DLD1 (cell line): ENCODE results near the gene RAB11FIP4.

Experiments
- in situ Hi-C: cut with HindIII; loops from 2 replicates; pipeline ENCODE4 v1.10.0; 2017; ENCODE audit warnings: low sequenced_read_pairs

Gene RAB11FIP4

DNA sequence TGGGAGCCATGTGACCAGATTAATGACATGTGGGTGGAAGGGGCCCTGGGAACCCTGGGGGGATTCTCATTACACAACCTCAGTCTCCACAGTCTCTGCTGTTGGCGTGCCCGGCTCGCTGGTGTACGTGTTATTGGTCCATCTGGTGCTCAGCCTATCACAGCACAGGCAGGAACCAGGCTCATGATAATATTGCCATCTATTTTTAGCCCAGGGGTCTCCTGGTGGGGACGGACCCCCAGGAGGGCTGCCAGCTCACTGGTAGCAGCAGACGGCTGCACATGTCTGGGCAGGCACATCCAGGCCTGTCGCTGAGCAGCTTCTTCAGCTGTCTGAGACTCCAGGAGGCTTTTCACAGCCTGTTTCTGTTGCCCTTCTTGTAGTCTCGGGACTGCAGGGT lies 123.8 kb downstream of the RAB11FIP4 start:
- in situ Hi-C loops = no loop called here

DNA sequence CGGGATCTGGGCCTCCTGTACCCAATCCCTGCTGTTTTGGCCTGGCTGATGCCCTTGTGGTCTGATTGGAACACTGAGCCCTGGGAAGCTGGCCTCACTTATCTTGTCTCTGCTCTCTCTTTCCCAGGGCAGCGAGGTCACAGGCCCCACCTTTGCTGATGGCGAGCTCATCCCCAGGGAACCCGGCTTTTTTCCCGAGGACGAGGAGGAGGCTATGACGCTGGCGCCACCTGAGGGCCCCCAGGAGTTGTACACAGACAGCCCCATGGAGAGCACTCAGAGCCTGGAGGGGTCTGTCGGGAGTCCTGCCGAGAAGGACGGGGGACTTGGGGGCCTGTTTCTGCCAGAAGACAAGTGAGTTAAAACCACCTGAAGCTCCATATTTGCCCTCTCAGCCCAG lies 126.0 kb downstream of the RAB11FIP4 start:
- in situ Hi-C loops = no loop called here

DNA sequence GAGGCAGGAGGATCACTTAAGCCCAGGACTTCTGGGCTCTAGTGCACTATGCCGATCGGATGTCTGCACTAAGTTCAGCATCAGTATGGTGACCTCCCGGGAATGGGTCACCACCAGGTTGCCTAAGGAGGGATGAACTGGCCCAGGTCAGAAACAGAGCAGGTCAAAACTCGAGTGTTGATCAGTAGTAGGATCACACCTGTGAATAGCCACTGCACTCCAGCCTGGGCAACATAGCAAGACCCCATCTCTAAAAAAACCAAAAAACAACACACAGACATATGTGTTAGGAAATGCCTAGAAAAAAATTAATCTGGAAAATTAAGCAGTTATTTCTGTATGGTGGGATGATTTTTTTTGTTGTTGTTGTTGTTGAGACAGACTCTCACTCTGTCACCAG lies 127.0 kb downstream of the RAB11FIP4 start:
- in situ Hi-C loops = no loop called here

DNA sequence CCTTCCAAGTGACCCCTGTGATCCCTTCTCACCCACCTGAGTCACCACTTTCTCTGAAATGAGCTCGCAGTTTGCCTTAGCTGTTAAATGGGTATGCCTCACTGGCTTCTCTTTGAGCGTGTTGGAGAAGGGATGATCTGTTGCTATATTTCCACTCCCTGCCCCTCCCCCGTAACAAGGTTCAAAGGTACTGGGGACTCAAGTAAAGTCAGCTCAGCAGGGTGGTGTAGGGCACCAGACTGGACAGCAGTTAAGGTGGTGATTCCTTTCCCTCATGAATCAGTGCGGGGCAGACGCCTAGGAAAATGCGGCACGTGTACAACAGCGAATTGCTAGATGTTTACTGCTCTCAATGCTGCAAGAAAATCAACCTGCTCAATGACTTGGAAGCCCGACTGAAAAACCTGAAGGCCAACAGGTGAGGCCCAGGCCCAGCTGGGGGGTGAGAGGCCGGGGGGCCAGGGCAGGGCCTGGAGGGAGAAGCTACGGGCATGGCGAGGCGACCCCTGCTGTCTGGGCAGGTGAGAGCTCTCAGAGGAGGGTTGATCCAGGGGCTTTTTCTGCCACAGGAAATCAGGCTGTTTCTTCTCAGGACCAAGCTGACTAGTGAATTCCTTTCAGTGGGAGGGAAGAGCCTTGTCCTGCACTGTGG lies 130.3 kb downstream of the RAB11FIP4 start:
- in situ Hi-C loops = no loop called here

DNA sequence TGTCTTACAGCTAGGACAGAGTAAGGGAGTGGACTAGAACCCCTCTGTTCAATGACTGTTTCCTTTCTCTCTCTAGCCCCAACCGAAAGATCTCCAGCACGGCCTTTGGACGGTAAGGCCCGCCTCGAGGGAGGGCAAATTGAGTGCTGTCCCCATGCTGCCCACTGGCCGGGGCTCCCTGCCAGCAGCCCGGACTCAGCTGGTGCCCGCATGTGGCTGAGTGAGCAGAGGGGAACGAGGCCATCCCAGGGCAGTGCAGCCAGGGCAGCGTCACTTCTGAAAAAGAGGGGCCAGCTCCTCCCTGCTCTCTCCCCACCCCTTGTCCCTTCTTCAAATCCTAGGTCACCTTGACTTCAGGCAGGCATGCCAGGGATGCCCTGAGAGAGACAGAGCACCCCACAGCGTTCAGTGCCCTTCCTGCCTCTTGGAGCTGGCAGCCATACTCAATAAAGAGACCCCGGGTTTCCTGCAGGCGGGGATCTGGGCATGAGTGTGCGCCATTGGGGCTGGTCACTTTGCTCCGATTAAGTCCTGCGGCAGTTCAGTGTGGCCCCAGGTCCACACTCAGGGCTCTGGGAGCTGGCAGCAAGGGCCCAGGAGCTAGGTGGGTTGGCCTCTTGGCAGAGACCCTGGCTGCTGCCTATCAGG lies 130.9 kb downstream of the RAB11FIP4 start:
- in situ Hi-C loops = no loop called here

DNA sequence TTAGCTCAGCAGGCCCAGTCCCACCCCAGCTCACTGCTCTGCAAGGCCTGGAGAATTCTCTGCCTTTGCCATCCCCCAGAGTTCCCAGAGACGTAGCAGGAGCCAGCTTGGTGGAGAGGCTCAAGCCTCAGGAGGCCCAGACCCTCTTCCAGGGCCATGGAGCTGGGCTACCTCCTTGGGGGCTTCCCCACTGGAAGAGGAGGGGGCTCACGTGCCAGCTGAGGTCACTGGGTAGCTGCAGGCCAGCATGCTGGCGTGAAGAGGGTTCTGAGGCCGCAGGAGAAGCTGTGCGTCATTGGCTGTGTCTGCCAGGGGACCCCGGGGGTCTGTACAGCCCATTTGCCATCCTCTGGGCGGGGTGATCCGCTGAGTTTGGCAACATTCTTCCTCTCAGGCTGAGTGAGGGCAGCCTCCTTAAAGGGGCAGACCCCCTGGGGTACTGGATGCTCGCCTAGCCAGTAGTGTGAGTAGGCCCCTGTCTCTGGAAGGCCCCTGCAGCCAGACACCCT lies 131.6 kb downstream of the RAB11FIP4 start:
- in situ Hi-C loops = no loop called here

DNA sequence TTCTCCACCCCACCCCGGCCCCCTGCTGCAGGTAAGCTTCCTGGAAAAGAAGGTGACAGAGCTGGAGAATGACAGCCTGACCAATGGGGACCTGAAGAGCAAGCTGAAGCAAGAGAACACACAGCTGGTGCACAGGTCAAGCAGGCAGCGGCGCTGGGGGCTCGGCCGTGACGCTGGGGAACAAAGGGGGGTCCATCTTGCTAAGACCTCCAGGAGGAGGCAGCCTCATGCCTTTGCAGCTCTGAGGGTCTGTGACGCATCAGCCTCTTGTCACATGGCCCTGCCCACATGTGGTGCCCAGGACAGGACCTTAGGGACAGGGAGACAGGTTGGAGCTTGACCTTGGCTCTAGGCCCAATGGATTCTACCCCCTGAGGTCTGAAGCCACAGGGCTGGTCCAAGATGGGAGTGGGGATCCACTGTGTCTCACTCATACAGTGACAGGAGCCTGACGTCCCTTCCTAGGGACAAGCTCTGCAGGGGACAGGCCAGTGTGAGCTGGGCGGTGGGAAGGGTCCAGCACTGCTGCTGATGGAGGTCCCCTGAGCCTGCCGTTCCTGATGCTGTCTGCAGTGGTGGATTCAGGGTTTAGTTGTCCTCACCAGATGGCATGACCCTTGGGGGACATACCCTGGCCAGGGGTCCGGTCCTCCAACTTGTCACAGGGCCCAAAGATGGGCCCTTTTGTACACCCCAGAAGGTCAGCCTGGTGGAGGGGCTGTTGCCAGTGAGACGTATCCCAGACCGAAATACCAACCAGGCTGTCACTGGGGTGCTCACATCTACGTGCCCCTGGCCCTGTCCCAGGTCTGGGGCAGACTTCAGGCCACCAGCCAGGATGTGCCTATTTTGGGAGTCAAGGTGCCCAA lies 132.6 kb downstream of the RAB11FIP4 start:
- in situ Hi-C loops = no loop called here

DNA sequence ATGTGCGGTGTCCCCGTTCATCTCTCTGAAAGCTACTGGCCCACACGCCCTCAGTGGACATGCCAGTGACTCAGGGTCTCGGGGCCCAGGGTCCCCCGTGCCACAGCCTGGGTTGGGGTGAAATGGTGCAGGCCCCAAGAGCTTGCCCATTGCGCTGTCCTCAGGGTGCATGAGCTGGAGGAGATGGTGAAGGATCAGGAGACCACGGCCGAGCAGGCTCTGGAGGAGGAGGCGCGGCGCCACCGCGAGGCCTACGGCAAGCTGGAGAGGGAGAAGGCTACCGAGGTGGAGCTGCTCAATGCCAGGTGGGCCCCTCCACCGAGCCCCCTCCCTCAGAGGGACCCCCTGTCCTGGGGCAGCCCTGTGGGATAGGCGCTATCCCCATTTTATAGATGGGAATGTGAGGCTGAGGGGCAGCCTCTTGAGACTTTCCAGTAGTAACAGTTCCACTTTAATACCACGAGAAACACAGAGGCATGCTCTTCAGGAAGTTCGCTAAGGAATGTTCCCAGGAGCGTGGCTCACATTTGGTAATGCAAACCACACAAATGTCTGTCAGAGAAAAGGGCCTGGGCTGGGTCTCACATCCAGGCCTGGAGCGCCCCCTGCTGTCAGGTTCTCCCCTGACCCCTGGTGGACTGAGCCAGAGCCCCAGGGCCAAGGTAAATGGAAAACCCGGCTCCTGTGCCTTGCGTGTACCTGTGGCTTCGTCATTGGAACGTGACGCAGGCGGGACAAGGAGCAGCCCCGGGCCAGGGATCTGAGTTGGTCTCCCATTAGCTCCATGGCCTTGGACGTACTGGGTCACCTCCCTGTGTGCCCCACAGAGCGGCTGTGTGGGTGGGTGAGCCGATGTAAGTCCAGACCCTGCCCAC lies 133.7 kb downstream of the RAB11FIP4 start:
- in situ Hi-C loops = loop anchor here (25.0 kb wide), 1 partner anchor 88 kb away; no protein-coding TSS in a partner anchor

DNA sequence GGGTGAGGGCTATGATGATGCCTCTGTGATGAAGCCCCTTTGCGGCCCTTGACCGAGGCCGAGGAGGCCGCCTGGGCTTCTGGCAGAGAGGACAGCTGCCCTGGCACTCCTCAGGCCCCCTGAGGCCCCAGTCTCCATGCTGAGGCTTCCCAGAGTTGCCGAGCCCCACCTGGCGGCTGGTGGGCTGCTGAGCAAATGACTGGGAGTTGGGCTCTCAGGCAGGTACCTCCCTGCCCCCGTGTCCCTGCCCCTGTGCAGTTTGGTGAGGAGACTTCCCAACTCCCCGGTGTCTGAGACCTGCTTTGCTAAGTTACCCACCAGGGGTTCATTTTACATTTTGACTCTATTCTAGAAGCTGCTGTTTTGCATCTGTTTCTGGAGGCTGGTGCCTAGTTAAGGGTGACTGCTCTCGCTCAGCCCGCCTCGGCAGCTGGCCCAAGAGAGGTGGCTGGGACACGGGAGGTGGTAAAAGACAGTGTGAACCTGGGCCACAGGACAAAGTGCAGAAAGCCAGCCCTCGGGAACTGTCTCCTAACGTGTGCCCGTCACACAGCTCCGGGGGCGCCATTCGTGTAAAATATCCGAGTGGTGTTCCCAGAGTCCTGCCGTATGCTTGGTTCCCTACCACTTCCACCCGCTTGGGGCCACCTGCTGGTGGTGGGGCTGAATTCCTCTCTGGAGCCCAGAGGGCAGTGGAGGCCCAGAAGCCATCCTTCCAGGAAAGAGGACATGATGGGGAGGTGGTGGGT lies 134.5 kb downstream of the RAB11FIP4 start:
- in situ Hi-C loops = loop anchor here (25.0 kb wide), 1 partner anchor 89 kb away; no protein-coding TSS in a partner anchor

DNA sequence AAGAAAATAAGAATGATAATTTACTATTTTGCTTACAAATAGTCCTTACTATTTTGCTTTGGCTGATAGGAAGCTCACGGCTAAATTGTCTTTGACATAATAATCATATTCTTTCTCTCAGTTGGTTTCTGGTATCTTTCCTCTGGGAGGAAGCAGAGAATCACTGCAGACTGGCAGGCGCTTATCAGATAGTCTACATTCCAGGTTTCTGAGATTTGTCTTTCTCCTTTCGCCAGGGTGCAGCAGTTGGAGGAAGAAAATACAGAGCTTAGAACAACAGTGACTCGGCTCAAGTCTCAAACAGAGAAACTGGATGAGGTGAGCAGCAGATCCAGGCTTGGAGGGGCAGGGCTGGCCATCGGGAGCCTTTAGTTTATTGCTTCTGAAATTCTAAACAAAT lies 136.1 kb downstream of the RAB11FIP4 start:
- in situ Hi-C loops = loop anchor here (25.0 kb wide), 1 partner anchor 90 kb away; no protein-coding TSS in a partner anchor

DNA sequence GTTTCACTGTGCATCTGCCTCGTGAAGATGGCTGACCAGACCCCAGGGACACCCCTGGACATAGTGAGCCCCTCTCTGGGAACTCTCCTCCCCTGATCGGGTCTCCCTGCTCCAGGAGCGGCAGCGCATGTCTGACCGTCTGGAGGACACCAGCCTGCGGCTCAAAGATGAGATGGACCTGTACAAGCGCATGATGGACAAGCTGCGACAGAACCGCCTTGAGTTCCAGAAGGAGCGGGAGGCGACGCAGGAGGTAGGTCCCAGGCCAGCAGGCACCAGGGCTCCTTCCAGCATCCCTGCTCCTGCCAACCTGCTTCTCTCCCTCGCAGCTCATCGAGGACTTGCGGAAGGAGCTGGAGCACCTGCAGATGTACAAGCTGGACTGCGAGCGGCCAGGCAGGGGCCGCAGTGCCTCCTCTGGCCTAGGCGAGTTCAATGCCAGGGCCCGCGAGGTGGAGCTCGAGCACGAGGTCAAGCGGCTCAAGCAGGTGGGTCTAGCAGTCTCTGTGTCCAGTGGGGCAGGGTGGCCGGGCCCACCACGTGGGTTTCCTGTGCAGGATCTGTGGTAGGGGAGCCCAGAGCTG lies 136.9 kb downstream of the RAB11FIP4 start:
- in situ Hi-C loops = loop anchor here (25.0 kb wide), 1 partner anchor 91 kb away; no protein-coding TSS in a partner anchor

DNA sequence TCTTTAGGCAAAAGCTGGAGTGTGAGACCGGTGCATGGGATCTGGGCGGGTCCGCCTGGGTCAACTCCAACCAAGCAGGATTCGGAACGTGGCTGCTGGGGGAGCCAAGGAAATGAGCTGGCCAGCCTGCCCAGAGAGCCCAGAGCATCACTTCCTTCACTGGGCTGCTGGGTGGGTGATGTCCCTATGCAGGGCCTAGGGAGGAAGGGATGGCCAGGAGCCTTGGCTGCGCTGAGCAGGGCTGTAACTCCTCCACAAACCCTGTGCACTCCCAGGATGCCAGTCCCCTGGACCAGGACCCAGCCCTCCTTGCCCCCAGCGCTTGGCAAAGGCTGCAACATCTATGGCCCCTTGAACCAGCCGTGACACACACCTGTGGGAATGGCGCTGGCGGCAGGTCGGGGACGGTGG lies 138.4 kb downstream of the RAB11FIP4 start:
- in situ Hi-C loops = loop anchor here (25.0 kb wide), 1 partner anchor 93 kb away; no protein-coding TSS in a partner anchor

DNA sequence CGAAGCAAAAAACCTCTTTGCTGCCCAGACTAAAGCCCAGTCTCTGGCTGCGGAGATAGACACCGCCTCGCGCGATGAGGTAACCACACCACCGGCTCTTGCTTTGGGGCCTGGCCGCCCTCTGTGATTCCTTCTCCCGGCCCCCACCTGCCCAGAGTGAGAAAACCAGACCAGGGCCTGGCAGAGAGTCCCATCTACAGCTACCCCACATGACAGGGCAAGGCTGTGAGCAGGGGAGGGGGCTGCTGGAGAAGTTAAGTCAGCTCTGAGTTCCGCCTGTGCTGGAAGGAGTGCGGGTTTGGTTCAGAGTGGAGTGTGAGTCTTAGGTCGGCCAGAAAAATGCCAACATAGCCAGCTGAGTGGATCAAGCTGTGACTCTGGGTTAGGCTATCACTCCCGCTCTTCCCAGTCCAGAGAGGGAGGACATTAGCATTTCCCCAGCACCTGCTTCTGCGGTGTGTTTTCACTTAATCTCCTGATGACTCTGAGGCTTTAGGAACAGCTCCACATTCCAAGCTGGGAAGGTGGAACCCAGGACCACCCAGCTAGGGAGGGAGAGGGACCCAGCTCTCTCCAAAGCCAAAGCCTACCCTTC lies 139.0 kb downstream of the RAB11FIP4 start:
- in situ Hi-C loops = loop anchor here (25.0 kb wide), 1 partner anchor 93 kb away; no protein-coding TSS in a partner anchor

DNA sequence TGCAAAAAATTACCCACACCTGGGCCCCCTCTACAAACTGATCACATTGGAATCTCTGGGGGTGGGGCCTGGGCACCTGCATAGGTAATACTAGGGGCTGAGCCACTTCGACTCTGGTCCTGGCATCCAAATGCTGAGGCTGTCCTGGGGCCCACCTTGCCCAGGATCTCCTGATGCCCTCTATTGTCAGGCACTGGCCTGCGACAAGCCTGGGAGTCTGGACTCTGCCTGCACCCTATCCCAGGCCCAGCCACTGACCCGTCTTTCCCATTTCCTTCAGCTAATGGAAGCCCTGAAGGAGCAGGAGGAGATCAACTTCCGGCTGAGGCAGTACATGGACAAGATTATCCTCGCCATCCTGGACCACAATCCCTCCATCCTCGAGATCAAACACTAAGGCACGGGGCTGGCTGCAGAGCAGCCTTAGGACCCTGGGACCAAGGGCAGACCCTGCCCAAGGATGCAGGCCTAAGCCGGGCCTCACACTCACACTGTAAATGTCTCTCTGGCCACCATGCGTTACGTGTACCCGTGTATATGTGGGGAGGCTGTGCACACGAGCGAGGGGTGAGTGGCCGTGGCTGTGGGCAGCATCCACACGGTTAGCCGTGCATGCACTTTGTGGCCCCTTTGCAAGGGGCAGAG lies 140.0 kb downstream of the RAB11FIP4 start:
- in situ Hi-C loops = loop anchor here (25.0 kb wide), 1 partner anchor 94 kb away; no protein-coding TSS in a partner anchor

DNA sequence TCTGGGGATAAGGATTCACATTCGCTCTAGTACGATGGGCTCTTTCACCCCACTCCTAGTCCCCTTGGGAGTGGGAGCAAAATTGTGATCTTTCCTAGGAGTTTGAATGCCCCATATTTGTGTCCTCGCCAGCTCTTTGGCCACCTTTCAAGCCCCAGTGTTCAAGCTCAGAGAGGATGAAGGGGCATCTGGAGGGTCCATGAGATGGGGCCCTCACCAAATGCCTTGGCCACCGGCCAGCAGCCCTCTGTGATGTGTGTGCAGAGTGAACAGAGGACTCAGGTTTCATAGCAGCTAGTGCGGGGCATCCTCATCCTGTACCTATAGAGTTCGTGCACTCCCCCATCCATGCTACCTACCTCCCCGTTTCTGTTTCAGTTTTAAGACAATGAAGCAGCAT lies 140.6 kb downstream of the RAB11FIP4 start:
- in situ Hi-C loops = loop anchor here (25.0 kb wide), 1 partner anchor 95 kb away; no protein-coding TSS in a partner anchor

DNA sequence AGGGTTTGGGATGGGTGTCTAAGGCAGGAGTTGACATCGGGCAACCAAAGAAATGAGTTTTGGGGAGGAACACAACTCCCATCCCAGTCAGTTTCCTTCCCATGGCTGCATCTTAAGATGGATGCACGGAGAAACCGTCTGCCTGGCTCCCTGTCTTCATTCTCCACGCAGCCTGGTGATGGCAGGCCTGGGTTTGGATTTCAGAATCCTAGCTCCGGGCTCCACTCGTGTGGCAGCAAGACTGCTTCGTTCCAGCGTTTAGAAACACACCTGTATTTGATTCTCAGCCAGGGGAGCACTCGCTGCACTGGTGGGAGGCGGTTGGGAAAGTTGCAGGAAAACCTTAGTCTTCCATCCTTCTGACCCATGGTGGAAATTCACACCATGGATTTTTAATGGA lies 141.1 kb downstream of the RAB11FIP4 start:
- in situ Hi-C loops = loop anchor here (25.0 kb wide), 1 partner anchor 95 kb away; no protein-coding TSS in a partner anchor

DNA sequence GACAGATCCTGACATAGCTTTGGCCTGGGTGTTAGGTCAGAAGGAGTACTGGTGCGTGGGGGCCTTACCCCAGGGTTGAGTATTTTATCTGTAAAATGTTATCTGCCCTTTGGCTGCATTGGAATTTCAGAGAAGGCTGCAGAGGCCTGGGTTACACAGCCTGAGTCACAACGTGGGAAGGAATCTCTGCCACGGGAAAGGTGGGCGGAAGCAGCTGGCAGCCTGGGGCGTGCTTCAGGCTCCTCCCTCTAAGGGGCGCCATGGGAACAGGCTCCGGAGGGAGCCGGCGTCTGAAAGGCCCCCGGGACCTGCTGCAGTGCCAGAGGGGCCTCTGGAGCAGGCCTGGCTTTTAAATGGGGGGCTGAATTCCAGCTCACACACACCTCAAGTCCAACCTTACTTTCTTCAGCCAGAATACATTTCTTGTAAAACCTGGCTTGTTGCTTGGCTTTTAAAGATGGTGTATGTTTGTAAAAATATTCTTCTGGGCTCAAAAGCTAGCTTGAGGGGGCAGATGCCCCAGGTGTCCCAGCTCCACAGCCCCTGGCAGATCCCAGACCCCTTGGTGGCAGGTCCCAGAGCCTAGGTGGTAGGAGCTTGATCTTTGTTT lies 142.2 kb downstream of the RAB11FIP4 start:
- in situ Hi-C loops = loop anchor here (25.0 kb wide), 1 partner anchor 96 kb away; no protein-coding TSS in a partner anchor
